CD4-positive, alpha-beta T cell treated with Interleukin-4 for 1 hour (primary cell): ENCODE data around the gene GDF7.
A peak's percentile ranks its signal among the peaks of the same experiment; 100 is the strongest.

Source experiments
- DNase-seq, 2 donors: peaks; one replicate each; pipeline ENCODE4 v3.0.0-alpha.2; 2020 to 2022

Gene GDF7

DNA sequence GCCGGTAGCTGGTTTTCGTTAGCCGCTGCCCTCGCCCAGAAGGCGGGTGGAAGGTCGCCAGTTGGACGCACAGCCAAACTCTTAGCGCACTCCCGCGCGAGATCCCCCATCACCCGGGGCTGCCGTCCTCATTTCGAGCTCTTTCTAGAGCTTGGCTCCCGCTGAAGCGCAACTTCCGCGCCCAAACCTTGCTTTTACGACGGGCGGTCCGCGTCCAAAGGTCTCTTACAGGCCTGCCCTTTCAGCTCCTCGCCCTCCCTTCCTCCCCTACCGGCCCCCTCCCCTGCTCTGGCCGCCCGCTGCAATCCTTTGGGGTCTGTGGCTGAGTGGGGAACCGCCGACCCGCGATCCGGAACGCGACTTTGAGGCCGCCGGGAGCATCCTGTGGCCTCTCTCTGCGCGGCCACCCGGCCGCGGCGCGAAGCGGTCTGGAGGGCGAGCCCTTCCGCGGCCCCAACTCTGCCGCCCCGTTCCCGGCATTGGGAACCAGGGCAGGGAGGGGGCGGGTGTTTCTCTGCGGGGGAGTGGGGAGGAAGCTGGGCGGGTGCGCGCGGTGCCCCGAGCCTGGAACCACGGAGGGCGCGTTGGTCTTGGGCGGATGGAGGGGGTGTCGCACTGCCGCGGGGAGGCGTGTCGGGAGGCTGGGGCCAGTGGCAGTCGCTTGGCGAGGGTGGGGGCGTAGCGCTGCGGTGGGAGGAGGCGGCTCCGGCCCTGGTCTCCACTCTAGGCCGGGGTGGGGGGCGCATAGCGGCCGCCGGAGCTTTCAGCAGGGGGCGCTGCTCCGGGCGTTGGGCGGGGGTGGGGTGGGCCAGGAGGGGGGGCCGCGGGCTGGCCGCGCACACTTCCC lies at the start of gene GDF7:
TSS of gene GDF7 (plus strand) at position 841 of the 847 bp plus-strand sequence. CDS start 96 bp downstream, outside the sequence.
- peak; percentile 27 to 58 for DNase-seq

- DNase-seq, result peak in 1 of 2 donors; percentile 73
Measured at GRCh38 chr2:20617892-20618467, 49.0 kb upstream of the GDF7 start.

DNA sequence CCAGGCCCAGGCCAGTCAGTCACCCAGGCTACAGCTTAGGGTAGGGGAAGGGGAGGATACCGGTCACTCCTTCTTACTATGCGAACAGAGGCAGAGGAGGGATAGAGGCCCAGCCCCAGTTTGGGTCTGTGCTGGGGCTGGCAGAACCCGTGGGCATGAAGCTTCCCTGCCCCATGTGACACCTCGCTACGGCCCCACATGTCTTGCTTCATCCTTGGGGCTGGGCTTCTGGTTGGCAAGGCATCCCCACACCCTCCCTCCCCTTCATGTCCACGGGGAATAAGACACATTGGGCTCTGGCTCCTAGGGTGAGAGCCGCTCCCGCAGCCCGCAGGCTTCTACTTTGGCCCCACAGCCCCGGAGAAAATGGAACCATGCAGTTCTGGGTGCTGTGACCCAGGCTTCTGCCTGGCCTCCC lies 48.5 kb upstream of the GDF7 start:
- DNase-seq, result no peak

DNA sequence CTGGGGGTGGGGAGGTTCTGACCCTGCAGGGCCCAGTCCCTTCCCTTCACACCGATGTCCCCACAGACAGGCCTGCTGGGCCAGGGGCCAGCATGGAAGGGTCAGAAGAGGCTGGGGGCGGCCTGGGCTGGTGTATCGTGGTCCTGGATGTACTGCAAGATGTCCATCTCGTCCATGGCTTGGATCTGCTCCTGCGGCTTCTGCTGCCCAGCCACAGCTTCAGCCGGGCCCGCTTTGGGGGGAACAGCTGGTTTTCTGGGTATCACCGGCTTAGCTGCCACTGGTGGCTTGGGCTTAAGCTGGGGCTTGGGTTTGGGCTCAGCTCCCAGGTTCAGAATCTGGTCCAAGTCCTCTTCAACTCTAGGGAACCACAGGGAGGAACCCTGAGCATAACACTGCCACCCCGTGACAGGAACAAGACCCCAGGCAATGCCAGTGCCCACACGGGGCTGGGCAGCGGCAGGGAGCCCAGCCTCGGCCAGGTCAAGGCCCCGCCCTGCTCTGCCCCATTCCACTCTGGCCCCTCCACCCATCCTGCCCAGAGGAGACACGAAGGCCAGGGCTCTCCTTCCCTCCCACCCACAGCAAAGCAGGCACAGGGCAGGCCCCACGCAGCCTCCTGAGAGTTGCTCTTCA lies 47.9 kb upstream of the GDF7 start:
- no peak for DNase-seq

- DNase-seq, result no peak
Measured at GRCh38 chr2:20619624-20620024, 47.3 kb upstream of the GDF7 start.

GRCh38 chr2:20620271-20620681 lies 46.7 kb upstream of the GDF7 start:
- no peak for DNase-seq

DNA sequence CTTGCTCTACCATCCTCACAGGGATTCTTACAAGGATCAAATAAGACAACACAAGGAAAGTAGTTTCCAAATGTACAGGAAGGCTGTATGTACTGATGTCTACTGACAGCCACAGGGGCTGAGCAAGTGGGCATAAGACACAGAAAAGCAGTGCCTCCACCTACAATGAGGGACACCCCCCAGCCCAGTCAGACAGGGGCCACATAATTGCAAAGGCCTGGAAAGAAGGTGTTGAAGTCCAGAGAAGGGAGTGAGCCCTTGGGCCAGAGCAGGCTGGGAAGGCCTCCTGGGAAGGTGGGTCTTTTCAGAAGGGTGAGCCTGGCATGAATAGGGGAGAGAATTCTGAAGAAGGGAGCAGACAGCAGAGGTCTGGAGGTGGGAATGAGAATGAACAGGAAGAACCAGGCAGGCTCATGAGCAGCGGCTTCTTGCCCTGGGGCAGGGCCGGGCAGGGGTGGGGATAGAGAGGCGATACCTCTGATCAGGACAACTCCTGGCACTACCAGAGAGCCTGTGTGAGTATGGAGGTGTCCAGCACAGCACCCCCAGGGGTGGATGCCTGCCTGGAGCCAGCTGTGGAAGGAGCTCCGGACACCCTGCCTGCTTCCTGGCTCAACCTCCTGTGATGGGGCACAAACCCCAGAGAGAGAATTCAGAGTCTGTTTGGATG lies 46.1 kb upstream of the GDF7 start:
- no peak for DNase-seq

DNA sequence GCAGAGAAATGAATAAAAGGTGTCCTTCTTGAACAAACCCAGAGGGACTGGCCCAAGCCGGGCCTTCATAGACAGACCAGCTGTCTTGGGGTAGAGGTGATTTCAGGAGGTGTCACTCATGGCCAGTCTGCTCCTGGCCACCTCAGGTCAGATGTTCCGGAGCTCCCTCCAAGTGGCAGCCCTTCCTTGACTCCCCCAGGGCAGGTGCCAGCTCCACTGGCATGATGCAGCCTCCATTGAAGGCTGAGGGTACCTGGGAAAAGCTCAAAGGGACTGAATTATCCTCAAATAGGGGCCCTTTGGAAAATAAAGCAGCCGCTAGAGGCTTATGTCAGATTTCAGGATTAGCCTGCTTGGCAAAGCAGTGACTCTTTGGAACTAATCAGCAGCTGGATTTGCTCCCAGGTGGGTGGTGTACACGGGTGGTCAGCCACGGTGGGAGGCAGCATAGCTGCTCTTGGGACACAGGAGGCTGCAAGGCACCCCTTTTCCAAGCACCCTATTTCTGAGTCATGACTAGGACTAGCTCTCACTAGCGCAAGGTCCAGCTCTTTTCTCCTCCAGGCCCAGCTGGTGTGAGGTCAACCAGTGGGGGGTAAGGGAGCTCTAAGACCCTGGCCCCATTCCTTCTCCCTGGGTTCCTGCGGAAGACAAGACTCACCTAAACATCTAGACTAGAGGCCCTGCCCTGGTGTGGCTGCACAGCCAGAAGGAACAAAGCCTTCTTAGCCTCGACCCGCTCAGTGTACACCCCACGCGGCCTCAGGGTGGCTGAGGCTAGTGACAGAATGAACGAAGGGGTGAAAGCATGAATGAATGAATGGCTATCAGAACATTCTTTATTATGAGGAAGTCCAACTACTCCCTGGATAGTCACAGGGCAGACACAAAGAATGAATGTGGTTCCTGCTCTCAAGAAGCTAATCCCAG lies 45.3 kb upstream of the GDF7 start:
- DNase-seq, result no peak

DNA sequence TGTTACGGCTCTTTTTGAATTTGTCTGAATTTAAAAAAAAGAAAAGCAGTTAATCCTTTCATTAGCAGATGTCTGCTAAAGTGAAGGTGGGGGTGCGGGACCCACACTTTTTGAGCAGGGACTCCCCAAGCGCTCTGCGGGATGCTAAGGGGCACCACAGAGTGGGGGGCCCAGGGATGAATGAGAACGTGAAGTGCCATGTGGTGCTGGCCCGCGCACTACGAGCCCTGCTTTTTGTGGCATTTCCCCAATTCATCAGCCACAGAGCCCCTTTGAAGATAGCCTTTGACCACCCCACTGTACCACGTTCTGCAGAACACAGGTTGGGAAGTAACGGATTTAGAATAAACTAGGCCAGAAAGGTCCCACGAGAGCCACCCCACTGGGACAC lies 44.7 kb upstream of the GDF7 start:
- no peak for DNase-seq

DNA sequence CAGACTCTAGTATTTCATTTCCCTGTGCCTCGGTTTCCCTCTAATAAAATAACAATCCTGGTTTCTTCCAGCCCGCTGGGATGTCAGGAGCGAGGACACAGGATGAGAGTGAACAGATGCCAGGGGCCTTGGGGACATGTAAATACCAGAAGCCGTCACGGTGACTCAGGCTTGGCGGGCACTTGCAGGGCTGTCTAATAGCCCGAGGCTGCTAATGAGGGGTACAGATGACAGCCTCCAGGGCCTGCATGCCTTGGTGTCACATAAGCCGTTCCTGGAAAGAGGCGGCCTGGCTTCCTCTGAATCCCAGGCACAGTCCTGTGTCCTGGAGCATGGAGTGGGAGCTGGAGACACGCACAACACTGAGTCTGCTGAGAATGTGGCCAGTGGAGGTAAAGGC lies 44.2 kb upstream of the GDF7 start:
- no peak for DNase-seq

- no peak for DNase-seq
Measured at GRCh38 chr2:20623241-20623640, 43.7 kb upstream of the GDF7 start.

DNA sequence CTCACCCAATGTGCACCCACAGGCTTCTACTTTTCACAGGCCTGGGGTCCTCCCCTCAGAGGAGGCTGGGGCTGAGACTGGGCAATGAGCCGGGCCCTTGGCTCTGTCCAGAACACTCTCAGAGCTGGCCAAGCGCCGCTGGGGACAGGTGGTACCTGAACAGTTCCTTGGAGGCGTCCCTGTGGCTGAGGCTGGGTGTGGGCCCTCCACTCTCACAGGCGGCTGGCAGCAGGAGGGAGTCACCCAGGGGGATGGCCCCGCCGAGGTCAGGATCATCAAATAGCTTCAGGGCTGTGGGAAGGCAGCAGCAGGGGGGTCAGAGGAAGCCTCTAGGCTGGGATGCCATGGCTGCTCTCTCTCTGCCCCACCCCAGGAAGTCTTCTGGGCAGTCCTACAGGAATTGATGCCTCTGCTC lies 43.2 kb upstream of the GDF7 start:
- DNase-seq, result no peak

- DNase-seq, result no peak
Measured at GRCh38 chr2:20624156-20624883, 42.6 kb upstream of the GDF7 start.

DNA sequence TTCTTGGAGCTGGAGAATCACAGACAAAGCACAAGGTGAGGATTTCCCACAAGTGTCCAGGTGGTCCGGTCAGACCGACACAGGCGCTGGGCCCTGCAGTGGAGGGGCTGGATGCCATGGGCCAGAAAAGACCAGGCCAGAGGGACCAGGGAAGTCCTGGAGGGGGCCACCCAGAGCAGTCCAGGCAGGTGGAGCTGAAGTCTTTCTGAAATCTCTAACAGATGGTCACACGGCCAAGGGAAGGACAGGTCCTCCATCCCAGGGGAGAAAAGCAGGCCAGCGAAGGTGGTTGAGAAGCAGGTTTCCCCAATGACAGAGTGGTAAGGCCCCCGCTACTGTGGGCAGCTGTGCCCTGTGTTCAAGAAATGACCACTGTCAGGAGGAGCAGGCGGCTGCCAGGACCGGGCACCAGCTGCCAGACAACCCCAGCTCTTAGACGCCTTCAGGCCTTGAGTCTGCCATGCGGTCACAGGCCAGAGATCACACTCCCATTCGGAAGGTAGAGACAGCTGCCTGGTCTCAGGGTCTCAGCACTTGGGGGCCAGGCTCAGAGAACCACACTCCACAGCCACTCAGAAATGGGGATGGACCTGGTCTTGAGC lies 42.0 kb upstream of the GDF7 start:
- DNase-seq, result no peak

DNA sequence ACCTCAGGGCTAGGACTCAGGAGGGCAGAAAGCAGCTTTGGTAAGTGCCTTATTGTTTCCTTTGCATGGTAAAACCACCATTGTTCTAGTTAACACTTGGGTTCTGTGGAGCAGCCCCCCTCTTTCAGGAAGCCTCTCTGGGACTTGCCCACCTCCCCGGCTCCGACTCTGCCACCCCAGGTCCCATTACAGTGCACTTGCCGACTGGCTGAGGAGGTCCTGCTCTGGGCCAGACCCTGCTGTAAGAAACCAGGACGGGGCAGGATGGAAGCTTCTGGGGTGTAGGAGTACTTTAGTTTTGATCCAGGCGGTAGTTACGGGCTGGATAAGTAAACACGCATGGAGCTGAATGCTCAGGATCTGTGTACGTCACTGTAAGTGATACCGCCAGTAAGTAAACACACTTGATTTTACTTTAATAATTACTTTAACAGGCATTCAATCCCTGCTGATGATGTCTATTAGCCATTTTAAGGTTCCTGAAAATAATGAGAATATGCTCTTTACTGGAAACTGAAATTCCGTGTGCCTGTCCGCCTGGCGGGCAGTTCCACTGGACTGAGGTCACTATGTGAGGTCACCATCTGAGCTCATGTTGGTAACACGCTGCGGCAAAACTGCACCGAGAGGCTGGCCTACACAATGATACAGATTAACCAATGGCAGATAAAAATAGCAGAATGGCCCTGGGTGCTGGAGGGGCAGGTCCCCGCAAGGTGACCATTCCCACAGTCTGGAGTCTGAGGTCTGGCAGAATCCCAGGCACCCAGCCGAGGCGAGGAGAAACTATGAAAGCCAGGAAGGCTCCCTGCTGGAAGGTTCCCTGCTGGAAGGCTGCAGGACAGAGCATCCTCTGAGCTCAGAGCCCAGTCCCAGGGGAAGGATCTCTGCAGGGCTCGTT lies 41.2 kb upstream of the GDF7 start:
- no peak for DNase-seq

DNA sequence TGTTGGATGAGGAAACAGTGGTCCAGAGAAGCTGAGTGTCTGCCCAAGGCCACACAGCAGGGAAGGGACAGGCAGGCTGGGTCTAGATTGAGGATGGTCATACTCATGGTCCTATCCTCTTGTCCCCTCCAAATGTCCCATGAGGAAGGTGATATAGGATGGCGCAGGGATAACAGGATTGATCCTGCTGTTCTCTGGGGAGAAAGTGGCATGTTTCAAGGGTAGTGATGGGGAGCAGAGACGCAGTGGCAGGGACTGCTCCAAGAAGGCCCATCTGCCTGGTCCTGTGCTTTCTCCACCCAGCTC lies 40.6 kb upstream of the GDF7 start:
- DNase-seq, result no peak

GRCh38 chr2:20626698-20627513 lies 40.0 kb upstream of the GDF7 start:
- no peak for DNase-seq

GRCh38 chr2:20627712-20628380 lies 39.1 kb upstream of the GDF7 start:
- no peak for DNase-seq

DNA sequence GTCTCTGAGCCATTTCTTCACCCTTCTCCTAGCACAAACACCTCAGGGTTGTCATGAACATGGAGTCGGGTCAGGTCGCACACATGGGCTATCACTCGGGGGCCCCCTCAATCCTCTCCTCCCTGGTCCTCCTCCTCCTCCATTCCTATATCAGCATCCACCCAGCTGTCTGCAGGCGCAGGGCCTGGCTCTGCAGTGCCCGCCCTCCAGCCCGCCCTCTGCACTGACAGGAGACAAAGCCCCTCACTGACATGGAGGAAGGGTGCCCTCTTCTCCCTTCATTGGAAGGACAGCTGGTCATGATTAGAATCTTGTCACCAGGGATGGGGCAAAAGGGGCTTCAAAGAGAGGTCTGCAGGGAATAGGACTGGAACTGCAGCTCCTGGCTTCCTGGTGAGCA lies 37.8 kb upstream of the GDF7 start:
- DNase-seq, result no peak
